BJ (cell line): ENCODE measurements around the gene LAD1. TPM values are rescaled to one million over a fixed set of nuclear protein-coding genes. Genes with fewer than 3 reads are reported as not detected.

Experiments
- CTCF ChIA-PET: fragments of 350-600 bp; formaldehyde crosslinking; extraction: SDS; loops from one replicate; lab custom pipeline; 2021; ENCODE audit warnings: antibody characterized with exemption, inconsistent platforms; lab: Yijun Ruan, JAX
- POLR2A ChIA-PET: fragments of 300-600 bp; sonication (Branson Sonifier 250); formaldehyde crosslinking; extraction: SDS; loops from one replicate; lab custom pipeline; 2021; ENCODE audit warnings: antibody characterized with exemption; lab: Charles Lee
- DNase-seq: peaks from one replicate; pipeline ENCODE4 v3.0.0-alpha.2; 2011; ENCODE audit warnings: low read depth
- H3K27me3 ChIP-seq: 2 replicates; pipeline ENCODE4 v1.6.0; 2011; ENCODE audit warnings: low read length; ENCODE audit not compliant: control insufficient read depth, insufficient read depth
- H3K36me3 ChIP-seq: 2 replicates; pipeline ENCODE4 v1.5.1; 2011; ENCODE audit warnings: low read length; ENCODE audit not compliant: control insufficient read depth, insufficient read depth
- H3K4me3 ChIP-seq: 2 replicates; pipeline ENCODE4 v1.5.1; 2011; ENCODE audit warnings: low read depth, mild to moderate bottlenecking, control low read depth, low read length
- polyA plus RNA-seq: library from polyadenylated mRNA; depleted of rRNA; stranded (reverse); fragments of >200 nt; gene quantifications from 2 replicates; pipeline ENCODE4 v1.2.3, GENCODE V29; 2011
- TF ChIP-seq, protein P1 (sequence below): IDR thresholded peaks from 2 replicates; pipeline ENCODE4 v1.5.1; 2011; ENCODE audit warnings: low read depth, mild to moderate bottlenecking, control low read depth, inconsistent platforms, low read length, moderate library complexity; ENCODE audit not compliant: insufficient read depth

Gene LAD1
- polyA plus RNA-seq, 1 experiment, result not detected

DNA sequence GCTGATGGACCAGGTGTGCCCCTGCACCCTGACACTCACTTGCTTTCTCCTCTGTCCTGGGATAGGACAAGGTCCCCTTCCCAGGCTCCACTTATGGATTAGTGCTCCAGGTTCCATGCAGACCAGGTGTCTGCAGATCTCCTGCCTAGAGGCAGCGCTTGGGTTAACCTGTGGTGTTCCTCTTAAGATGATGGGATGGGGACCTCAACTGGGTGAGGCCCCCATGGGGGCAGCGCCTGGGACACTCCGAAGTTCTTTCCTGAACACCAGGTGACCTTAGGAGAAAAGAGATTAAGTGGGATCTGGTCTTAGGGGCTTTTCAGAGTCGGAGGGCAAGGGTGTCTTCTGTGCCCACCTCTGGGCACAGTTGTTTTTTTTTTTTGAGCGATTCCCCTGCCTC lies 42.9 kb downstream of the LAD1 start:
- Histone ChIP-seq H3K36me3 (no peaks in the 10 kb centered on the region), H3K4me3 (no peak overlapping the region), H3K27me3 (peaks cover 10% of the 10 kb centered on the region; the same call in 1 of the 2 replicates)
- DNase-seq, result no peak
- CTCF ChIA-PET, result interaction anchor here (12.4 kb wide), 1 partner anchor 9 kb away, joined by 136 read pairs; no protein-coding TSS in a partner anchor
- TF ChIP-seq, protein P1, sequence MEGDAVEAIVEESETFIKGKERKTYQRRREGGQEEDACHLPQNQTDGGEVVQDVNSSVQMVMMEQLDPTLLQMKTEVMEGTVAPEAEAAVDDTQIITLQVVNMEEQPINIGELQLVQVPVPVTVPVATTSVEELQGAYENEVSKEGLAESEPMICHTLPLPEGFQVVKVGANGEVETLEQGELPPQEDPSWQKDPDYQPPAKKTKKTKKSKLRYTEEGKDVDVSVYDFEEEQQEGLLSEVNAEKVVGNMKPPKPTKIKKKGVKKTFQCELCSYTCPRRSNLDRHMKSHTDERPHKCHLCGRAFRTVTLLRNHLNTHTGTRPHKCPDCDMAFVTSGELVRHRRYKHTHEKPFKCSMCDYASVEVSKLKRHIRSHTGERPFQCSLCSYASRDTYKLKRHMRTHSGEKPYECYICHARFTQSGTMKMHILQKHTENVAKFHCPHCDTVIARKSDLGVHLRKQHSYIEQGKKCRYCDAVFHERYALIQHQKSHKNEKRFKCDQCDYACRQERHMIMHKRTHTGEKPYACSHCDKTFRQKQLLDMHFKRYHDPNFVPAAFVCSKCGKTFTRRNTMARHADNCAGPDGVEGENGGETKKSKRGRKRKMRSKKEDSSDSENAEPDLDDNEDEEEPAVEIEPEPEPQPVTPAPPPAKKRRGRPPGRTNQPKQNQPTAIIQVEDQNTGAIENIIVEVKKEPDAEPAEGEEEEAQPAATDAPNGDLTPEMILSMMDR, result no peak
- POLR2A ChIA-PET, result no interaction called here

DNA sequence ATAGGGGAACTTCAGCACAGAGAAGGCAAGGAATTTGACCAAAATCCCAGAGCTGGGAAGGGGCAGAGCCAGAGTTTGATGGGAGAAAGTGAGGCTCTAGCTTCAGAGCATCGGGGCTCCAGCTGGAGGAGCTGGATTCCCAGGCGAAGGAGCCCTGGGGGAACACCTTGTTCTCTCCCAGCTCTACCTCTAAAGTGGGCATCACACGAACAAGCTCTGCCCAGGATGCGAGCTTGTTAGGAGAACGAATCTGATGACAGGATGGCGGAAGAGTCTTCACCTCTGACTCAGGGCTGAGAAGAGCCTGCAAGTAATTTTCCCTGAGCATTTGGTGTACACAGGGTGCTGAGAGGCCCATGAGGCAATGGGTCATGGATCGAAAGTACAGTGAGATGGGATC lies 43.7 kb downstream of the LAD1 start:
- POLR2A ChIA-PET, result no interaction called here
- H3K4me3 ChIP-seq, result no peak overlapping the region
- CTCF ChIA-PET, result interaction anchor here (1.4 to 12.4 kb wide), 3 partner anchors 8 to 103 kb away, joined by 3 to 136 read pairs (median 9); no protein-coding TSS in a partner anchor
- TF ChIP-seq, protein P1, result no peak
- peaks cover 12% of the 10 kb centered on the region; the same call in 1 of the 2 replicates for H3K27me3 ChIP-seq
- DNase-seq, result no peak
- no peaks in the 10 kb centered on the region for H3K36me3 ChIP-seq

DNA sequence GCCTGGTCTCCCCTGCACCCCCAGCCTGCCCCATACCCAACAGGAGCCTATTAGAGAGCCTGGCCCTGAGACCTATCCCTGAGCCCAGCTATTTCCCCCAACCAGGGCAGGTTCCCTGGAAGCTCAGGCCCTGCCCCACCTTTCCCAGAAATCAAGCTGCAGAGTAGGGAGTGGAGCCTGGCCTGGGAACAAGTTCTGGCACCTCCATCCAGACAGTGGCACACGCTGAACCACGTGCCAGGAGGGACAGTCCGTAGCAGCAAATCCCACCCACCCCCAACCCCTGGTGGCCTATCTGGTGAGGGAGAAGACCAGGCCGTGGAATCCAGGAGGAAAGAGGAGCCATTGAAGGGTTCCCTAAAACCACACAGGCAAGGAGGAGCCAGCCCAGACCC lies 44.2 kb downstream of the LAD1 start:
- Histone ChIP-seq H3K27me3 (peaks cover 12% of the 10 kb centered on the region; the same call in 1 of the 2 replicates), H3K4me3 (no peak overlapping the region), H3K36me3 (no peaks in the 10 kb centered on the region)
- CTCF ChIA-PET, result interaction anchor here (1.4 to 12.4 kb wide), 3 partner anchors 8 to 102 kb away, joined by 3 to 136 read pairs (median 9); no protein-coding TSS in a partner anchor
- POLR2A ChIA-PET, result no interaction called here
- TF ChIP-seq, protein P1, result no peak
- DNase-seq, result no peak

DNA sequence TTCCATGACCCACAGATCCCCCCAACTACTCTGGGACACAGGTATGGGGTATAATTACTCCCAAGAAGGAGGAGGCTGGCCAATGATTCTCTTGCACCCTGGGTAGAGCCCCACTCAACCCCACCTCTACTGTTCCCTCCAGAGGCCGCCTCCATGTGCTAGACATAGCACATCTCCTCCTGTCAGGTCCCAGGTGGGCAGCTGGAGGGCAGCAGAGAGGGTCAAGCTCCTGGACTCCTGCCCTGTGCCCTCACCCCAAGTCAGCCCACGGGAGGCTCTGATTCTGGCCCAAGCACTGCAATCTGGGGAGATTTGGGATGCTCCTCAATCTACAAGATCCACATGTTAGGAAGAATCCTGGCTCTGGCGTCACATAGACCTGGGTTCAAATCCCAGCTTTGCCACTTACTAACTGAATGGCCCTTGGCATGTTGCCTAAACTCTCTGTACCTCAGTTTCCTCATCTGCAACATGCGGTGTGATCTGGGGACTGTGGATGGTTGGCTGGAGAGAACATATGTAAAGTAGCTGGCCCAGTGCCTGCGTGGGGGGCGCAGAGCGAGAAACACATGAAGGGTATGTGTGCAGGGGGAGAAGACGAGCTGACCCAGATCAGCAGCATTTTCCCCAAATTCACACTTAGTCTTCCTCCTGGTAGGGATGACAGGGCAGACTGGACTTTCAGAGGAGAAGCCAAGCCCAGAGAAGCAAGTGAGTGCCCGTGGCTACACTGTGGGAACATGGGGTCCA lies 44.8 kb downstream of the LAD1 start:
- Histone ChIP-seq H3K4me3 (no peak overlapping the region), H3K27me3 (peaks cover 12% of the 10 kb centered on the region; the same call in 1 of the 2 replicates), H3K36me3 (no peaks in the 10 kb centered on the region)
- TF ChIP-seq, protein P1, result no peak
- POLR2A ChIA-PET, result no interaction called here
- DNase-seq, result no peak
- CTCF ChIA-PET, result interaction anchor here (0.8 to 12.4 kb wide), 6 partner anchors 7 to 101 kb away, joined by 3 to 136 read pairs (median 4); no protein-coding TSS in a partner anchor

DNA sequence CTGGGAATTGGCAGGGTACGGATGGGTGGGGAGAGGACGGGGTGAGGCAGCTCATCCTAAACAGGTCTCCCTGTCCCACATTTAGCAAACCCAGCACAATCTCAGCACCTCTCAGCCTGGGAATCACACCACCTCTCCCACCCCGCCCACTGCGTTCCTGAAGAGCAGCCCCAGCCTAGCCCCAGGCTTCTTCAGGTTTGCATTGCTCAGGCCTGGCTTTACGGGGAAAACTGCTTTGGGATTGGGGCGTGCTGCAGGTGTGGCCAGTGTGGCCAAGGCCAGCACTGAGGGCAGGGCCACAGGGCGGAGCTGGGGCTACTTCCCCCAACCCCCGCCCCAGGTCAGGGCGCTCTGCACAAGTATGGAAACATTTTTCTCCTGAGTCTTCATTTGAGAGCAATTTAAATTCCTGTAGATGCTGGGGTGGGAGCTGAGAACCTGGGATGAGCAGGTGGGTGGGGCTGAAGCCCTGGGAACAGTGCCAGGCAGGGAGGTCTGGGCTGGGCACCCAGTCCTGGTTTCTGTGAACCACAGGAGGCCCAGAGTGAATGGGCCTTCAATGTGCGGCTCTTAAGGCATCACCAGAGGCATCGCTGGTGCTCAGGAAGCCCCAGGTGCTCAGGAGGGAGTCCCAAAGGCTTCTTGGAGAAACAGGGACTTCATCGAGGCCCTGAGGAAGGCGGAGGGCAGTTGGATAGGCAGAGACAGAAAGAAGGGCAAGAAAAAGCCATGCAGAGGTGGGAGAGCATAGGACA lies 45.8 kb downstream of the LAD1 start:
- Histone ChIP-seq H3K4me3 (no peak overlapping the region), H3K36me3 (no peaks in the 10 kb centered on the region), H3K27me3 (peaks cover 12% of the 10 kb centered on the region; the same call in 1 of the 2 replicates)
- ChIA-PET CTCF (interaction anchor here (1.1 to 2.0 kb wide), 3 partner anchors 8 to 99 kb away, joined by 3 to 6 read pairs (median 6); no protein-coding TSS in a partner anchor), POLR2A (no interaction called here)
- DNase-seq, result no peak
- TF ChIP-seq, protein P1, result no peak
